Measurements from ENCODE around the gene CCDC88A. TPM values are rescaled to one million over a fixed set of nuclear protein-coding genes. Genes with fewer than 3 reads are reported as not detected.

Gene CCDC88A
- total and polyA plus RNA-seq, 2 experiments from 2014 or later, result 12.2 to 31.0 TPM

GRCh38 chr2:55441280-55441892, 21.7 kb upstream of the CCDC88A start:
- Histone ChIP-seq H3K27ac (no peak overlapping the region), H3K9me2 (replicated peaks; ENCODE audit: insufficient read depth) (no peaks in the 10 kb centered on the region), H3K36me3 (replicated peaks; ENCODE audit: insufficient read depth, low read depth) (no peaks in the 10 kb centered on the region), H2AFZ (no peak overlapping the region), H3K4me2 (no peak overlapping the region), H3K27me3 (no peaks in the 10 kb centered on the region), H4K20me1 (ENCODE audit: insufficient read depth, poor library complexity, severe bottlenecking) (no peaks in the 10 kb centered on the region), H3K9me3 (ENCODE audit: low read depth) (no peaks in the 10 kb centered on the region), H3K4me1 (ENCODE audit: insufficient read depth) (no peaks in the 10 kb centered on the region), H3K79me2 (no peaks in the 10 kb centered on the region), H3K4me3 (no peak overlapping the region)
- no peak for DNase-seq (ENCODE audit: low spot score)
- no peak for TF ChIP-seq CTCF (IDR thresholded peaks at IDR 0.05; ENCODE audit: poor library complexity)
- TF ChIP-seq EZH2 (IDR thresholded peaks at IDR 0.05; ENCODE audit: borderline replicate concordance), result no peak
- no peak for TF ChIP-seq EZH2phosphoT487 (IDR thresholded peaks at IDR 0.05; ENCODE audit: low read depth, severe bottlenecking, unreplicated experiment)
- 80% methylated on average over 4 of the region's 4 CpGs for WGBS (ENCODE audit: low lambda C conversion rate, missing lambda C conversion rate)

- Histone ChIP-seq H3K79me2 (no peaks in the 10 kb centered on the region), H3K36me3 (replicated peaks; ENCODE audit: insufficient read depth, low read depth) (no peaks in the 10 kb centered on the region), H3K9me3 (ENCODE audit: low read depth) (no peaks in the 10 kb centered on the region), H3K4me2 (no peak overlapping the region), H4K20me1 (ENCODE audit: insufficient read depth, poor library complexity, severe bottlenecking) (no peaks in the 10 kb centered on the region), H3K27me3 (no peaks in the 10 kb centered on the region), H3K9me2 (replicated peaks; ENCODE audit: insufficient read depth) (no peaks in the 10 kb centered on the region), H2AFZ (no peak overlapping the region), H3K4me1 (ENCODE audit: insufficient read depth) (no peaks in the 10 kb centered on the region), H3K27ac (no peak overlapping the region), H3K4me3 (no peak overlapping the region)
- TF ChIP-seq EZH2phosphoT487 (IDR thresholded peaks at IDR 0.05; ENCODE audit: low read depth, severe bottlenecking, unreplicated experiment) (no peak), EZH2 (IDR thresholded peaks at IDR 0.05; ENCODE audit: borderline replicate concordance) (no peak), CTCF (IDR thresholded peaks at IDR 0.05; ENCODE audit: poor library complexity) (no peak)
- 100% methylated on average over 1 of the region's 1 CpG for WGBS (ENCODE audit: low lambda C conversion rate, missing lambda C conversion rate)
- DNase-seq (ENCODE audit: low spot score), result no peak
Measured at GRCh38 chr2:55439101-55439397, 19.4 kb upstream of the CCDC88A start.

DNA sequence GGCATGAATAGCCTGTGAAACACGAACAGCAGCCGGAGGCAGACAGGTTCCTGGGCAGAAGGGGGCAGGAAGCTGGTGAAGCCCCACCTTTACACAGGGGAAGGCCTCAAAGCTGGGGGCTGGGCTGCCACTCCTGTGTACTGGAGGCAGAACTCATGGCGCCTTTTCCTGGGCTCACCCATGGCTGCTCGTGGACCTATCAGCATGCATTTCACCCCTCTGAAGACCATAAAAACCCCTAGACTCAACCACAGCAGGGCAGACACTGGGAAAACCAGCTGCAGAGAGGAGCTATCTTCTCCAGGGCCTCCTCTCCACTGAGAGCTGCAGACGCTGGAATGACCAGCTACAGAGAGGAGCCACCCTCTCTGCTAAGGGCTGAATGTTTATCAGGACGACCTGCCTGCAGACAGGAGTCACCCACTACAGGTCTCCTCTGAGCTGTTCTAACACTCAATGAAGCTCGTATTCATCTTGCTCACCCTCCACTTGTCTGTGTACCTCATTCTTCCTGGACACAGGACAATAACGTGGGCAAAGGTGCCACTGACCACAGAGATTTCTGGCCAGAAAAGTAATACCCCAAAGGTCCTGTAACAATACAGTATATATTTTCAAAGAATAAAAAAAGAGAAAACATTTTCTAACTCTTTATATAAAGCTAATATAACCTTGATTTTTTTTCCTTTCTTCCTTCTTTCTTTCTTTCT, 18.9 kb upstream of the CCDC88A start:
- H2AFZ ChIP-seq, result no peak overlapping the region
- 79% methylated on average over 8 of the region's 8 CpGs for WGBS (ENCODE audit: low lambda C conversion rate, missing lambda C conversion rate)
- H3K27ac ChIP-seq, result no peak overlapping the region
- H3K9me2 ChIP-seq (replicated peaks; ENCODE audit: insufficient read depth), result no peaks in the 10 kb centered on the region
- H3K36me3 ChIP-seq (replicated peaks; ENCODE audit: insufficient read depth, low read depth), result no peaks in the 10 kb centered on the region
- no peaks in the 10 kb centered on the region for H3K4me1 ChIP-seq (ENCODE audit: insufficient read depth)
- no peak for TF ChIP-seq EZH2phosphoT487 (IDR thresholded peaks at IDR 0.05; ENCODE audit: low read depth, severe bottlenecking, unreplicated experiment)
- no peak for TF ChIP-seq CTCF (IDR thresholded peaks at IDR 0.05; ENCODE audit: poor library complexity)
- no peak for TF ChIP-seq EZH2 (IDR thresholded peaks at IDR 0.05; ENCODE audit: borderline replicate concordance)
- no peak for DNase-seq (ENCODE audit: low spot score)
- H3K79me2 ChIP-seq, result no peaks in the 10 kb centered on the region
- H3K4me2 ChIP-seq, result no peak overlapping the region
- no peaks in the 10 kb centered on the region for H3K9me3 ChIP-seq (ENCODE audit: low read depth)
- no peak overlapping the region for H3K4me3 ChIP-seq
- H4K20me1 ChIP-seq (ENCODE audit: insufficient read depth, poor library complexity, severe bottlenecking), result no peaks in the 10 kb centered on the region
- no peaks in the 10 kb centered on the region for H3K27me3 ChIP-seq

All from hepatocyte (in vitro differentiated cells).